ENCODE measurements around the gene ZNF229. TPM values are rescaled to one million over a fixed set of nuclear protein-coding genes. Genes with fewer than 3 reads are reported as not detected.
A peak's percentile ranks its signal among the peaks of the same experiment; 100 is the strongest.
"Not testable (repeated sequence)": the region's sequence is repeated elsewhere in the genome, so short reads cannot be mapped to it uniquely, and the experiment has no call there.

The ZNF229 gene
- polyA plus RNA-seq, 1 donor: 9.2 TPM

DNA sequence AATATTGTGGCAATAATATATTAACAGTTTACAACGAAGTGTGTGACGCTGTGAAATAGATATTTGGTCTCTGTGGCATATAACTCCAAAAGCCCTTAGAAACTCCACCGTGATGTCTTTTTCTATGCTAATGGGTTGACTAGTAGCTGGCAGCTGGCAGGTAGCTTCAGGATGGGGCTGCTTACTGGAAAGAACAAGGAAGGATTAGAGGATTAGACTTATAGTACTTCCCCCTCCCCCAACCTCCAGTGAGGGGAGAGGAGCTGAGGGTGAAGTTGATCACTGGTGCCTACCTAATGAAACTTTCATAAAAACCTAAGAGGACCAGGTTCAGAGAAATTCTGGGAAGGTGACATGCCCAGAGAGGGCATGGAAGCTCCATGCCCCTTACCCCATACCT lies 9.8 kb downstream of the ZNF229 start:
- H3K4me1 ChIP-seq (ENCODE audit: control insufficient read depth, insufficient read depth, low read length): no peaks in the 10 kb centered on the region
- DNase-seq: no peak
- H3K9me3 ChIP-seq (ENCODE audit: control insufficient read depth, low read depth, low read length): peaks cover 10% of the 10 kb centered on the region
- 100% methylated on average over 1 of the region's 3 CpGs for whole genome bisulfite sequencing (ENCODE audit: insufficient coverage, low lambda C conversion rate)
- H3K27me3 ChIP-seq (ENCODE audit: control insufficient read depth, insufficient read depth, low read length): no peaks in the 10 kb centered on the region
- H3K36me3 ChIP-seq (ENCODE audit: control insufficient read depth, insufficient read depth, low read length): peaks cover 35% of the 10 kb centered on the region
- no peak overlapping the region for H3K27ac ChIP-seq (ENCODE audit: low read length)
- no peak overlapping the region for H3K4me3 ChIP-seq (ENCODE audit: low read length)

DNA sequence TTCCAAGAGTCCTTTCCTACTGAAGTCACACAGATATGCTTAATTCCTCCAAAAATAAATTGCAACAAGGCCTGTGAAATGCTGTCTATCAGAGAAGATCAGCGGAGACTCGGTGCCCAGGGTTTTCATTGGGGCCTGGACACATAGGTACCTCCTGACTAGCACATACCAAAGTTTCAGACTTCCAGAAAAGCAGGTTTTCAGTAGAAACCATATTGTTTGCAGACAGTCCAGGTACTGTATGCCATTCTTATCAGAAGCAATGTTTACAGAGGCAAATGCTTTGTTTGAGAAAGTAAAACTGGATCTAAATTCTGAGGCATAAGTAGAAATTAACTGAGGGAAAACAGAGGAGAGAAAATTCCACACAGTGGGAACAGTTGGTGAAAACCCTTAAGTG lies 12.8 kb downstream of the ZNF229 start:
- no peak overlapping the region for H3K27ac ChIP-seq (ENCODE audit: low read length)
- peaks cover 34% of the 10 kb centered on the region for H3K36me3 ChIP-seq (ENCODE audit: control insufficient read depth, insufficient read depth, low read length)
- DNase-seq: no peak
- H3K4me1 ChIP-seq (ENCODE audit: control insufficient read depth, insufficient read depth, low read length): no peaks in the 10 kb centered on the region
- H3K4me3 ChIP-seq (ENCODE audit: low read length): no peak overlapping the region
- no CpG with 5 or more reads among the region's 2 CpGs for WGBS (ENCODE audit: insufficient coverage, low lambda C conversion rate)
- H3K27me3 ChIP-seq (ENCODE audit: control insufficient read depth, insufficient read depth, low read length): no peaks in the 10 kb centered on the region
- peaks cover 15% of the 10 kb centered on the region for H3K9me3 ChIP-seq (ENCODE audit: control insufficient read depth, low read depth, low read length)

DNA sequence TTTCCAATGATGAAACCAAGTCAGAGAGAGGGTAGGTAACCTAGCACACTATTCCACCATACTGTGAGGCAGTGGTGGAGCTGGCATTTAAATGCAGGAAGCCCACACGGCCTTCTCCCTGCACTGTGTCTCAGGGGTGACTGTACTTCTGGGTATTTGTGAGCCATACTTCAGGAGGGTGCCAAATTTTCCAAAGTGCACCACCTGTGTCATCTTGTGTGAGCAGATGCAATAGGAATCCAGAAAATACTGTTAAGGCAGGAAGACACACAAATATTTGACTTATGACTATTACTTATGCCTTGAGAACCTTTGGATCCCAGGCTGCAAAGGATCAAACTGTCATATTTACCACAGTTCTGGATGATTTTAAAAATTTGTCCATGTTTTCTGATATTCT lies 17.3 kb downstream of the ZNF229 start:
- Histone ChIP-seq H3K27ac (ENCODE audit: low read length) (no peak overlapping the region), H3K4me3 (ENCODE audit: low read length) (no peak overlapping the region), H3K27me3 (ENCODE audit: control insufficient read depth, insufficient read depth, low read length) (no peaks in the 10 kb centered on the region), H3K9me3 (ENCODE audit: control insufficient read depth, low read depth, low read length) (peaks cover 19% of the 10 kb centered on the region), H3K4me1 (ENCODE audit: control insufficient read depth, insufficient read depth, low read length) (no peaks in the 10 kb centered on the region), H3K36me3 (ENCODE audit: control insufficient read depth, insufficient read depth, low read length) (peaks cover 44% of the 10 kb centered on the region)
- DNase-seq: no peak
- WGBS (ENCODE audit: insufficient coverage, low lambda C conversion rate): no CpG with 5 or more reads among the region's 1 CpG

DNA sequence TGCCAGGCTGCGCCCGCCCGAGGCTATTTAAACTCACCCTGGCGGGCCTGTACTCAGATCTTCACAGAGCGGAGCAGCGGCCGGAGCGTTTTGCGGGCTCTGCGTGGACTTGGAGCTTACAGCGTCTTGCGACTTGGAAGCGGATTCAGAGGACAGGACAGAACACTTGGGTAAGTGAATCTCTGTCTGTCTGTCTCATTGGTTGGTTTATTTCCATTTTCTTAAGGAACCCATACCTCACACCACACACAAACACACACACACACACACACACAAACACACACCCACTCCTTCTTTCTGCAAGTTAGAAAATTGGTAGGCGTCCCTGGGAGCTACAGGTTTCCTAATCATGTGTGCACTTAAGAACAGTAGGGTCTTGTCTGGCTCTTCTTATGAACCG lies 32.7 kb downstream of the ZNF229 start:
- not testable (repeated sequence) for H3K9me3 ChIP-seq (ENCODE audit: control insufficient read depth, low read depth, low read length); H3K4me3 ChIP-seq (ENCODE audit: low read length); H3K36me3 ChIP-seq (ENCODE audit: control insufficient read depth, insufficient read depth, low read length); H3K27ac ChIP-seq (ENCODE audit: low read length); H3K4me1 ChIP-seq (ENCODE audit: control insufficient read depth, insufficient read depth, low read length); H3K27me3 ChIP-seq (ENCODE audit: control insufficient read depth, insufficient read depth, low read length); DNase-seq
- no CpG with 5 or more reads among the region's 15 CpGs for WGBS (ENCODE audit: insufficient coverage, low lambda C conversion rate)

DNA sequence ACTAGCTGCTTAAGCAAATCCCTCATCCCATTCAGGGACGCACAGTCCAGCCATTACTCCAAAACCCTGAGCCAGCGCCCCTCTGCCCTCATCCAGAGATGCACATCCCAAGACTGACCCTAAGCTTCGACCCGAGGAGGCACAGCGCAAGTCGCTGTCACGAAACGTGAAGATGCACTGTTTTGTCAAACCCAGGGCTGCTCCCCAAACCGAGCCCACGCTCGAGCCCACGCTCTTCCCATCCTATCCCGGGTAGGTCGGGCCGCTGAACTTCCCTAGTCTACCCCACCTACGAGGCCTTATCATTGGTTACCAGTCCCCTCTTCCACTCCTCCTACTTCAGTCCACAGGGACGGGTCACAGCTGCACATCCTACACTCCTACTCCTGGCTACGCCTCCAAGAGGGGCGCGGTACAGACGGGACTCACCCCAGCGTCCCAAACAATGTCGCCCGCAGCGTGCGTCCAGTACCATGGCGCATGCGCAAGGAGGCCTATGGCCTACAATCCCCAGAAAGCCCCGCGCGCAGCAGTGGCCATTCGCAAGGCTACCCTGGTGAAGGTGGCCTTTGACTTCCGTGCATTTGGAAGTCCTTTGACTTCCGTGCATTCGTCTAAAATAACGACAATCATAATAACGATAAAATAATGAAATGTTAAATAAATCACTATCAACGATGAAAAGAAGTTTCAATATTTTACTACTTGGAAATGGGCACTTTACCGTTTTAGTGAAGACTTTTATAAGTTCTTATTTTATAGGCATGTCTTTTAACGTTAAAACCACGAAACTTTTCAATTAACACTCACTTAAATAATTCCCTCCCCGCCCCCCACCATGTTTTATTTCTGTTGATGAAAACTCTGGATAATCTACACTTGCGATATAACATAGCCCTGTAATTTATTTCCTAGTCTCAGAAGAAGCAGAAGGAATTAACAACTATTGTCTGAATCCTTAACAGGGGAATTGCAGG lies 46.8 kb downstream of the ZNF229 start, which contains the start of gene ZNF285:
Gene ZNF285 (minus strand): TSS at position 470 of the 977 bp plus-strand sequence. CDS start 4,395 bp downstream, outside the sequence.
- peak within 1 kb of the TSS; percentile 16 for H3K27ac ChIP-seq (ENCODE audit: low read length)
- DNase-seq: peak; percentile 95 to 96
- H3K27me3 ChIP-seq (ENCODE audit: control insufficient read depth, insufficient read depth, low read length): no peaks in the 10 kb centered on the region
- WGBS (ENCODE audit: insufficient coverage, low lambda C conversion rate): 19% methylated on average over 12 of the region's 43 CpGs
- H3K4me1 ChIP-seq (ENCODE audit: control insufficient read depth, insufficient read depth, low read length): no peaks in the 10 kb centered on the region
- H3K36me3 ChIP-seq (ENCODE audit: control insufficient read depth, insufficient read depth, low read length): peaks cover 3% of the 10 kb centered on the region
- peak within 1 kb of the TSS; percentile 61 for H3K4me3 ChIP-seq (ENCODE audit: low read length)
- H3K9me3 ChIP-seq (ENCODE audit: control insufficient read depth, low read depth, low read length): peaks cover 9% of the 10 kb centered on the region

DNA sequence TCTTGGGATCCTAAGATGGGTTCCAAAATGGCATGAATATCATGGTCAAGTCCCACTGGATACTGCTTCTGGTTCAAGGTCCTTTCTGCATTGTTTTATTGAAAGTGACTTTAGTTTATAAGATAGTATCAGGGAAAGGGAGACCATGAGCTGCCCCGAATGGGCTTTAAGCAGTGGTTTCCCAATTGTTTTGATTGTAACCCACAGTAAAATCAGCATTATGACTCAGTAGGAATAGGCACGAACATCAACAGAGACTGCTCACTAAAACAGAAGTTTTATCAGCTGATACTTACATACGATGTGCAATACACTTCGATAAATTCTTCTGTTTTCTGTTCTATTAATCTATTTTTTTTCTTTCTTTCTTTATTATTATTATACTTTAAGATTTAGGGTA lies 59.0 kb downstream of the ZNF229 start:
- H3K36me3 ChIP-seq (ENCODE audit: control insufficient read depth, insufficient read depth, low read length): peaks cover 12% of the 10 kb centered on the region
- H3K27me3 ChIP-seq (ENCODE audit: control insufficient read depth, insufficient read depth, low read length); H3K27ac ChIP-seq (ENCODE audit: low read length); H3K4me1 ChIP-seq (ENCODE audit: control insufficient read depth, insufficient read depth, low read length); H3K4me3 ChIP-seq (ENCODE audit: low read length); DNase-seq; H3K9me3 ChIP-seq (ENCODE audit: control insufficient read depth, low read depth, low read length): not testable (repeated sequence)
- WGBS (ENCODE audit: insufficient coverage, low lambda C conversion rate): 100% methylated on average over 2 of the region's 4 CpGs

Other genes starting within 250 kb of the ZNF229 start
- 17.3 TPM for gene ZNF227, start 235.9 kb downstream of the ZNF229 start, polyA plus RNA-seq
- gene ZNF233, start 188.6 kb downstream of the ZNF229 start, polyA plus RNA-seq: 5.4 TPM
- gene ZNF235, start 143.4 kb downstream of the ZNF229 start, polyA plus RNA-seq: 7.6 TPM
- 9.2 TPM for gene ZNF112, start 91.8 kb downstream of the ZNF229 start, polyA plus RNA-seq
- gene ZNF285, start 46.9 kb downstream of the ZNF229 start, polyA plus RNA-seq: 5.6 TPM
- gene ZNF180, start 52.0 kb upstream of the ZNF229 start, polyA plus RNA-seq: 10.2 TPM
- gene CEACAM20, start 81.2 kb upstream of the ZNF229 start, polyA plus RNA-seq: 2.6 TPM
- 11.5 TPM for gene IGSF23, start 165.1 kb upstream of the ZNF229 start, polyA plus RNA-seq
- gene PVR, start 195.4 kb upstream of the ZNF229 start, polyA plus RNA-seq: 101 TPM
- gene CEACAM19, start 223.0 kb upstream of the ZNF229 start, polyA plus RNA-seq: 59.5 TPM